Ramos (cell line): ENCODE results near the gene PRAMEF11.
"Not testable (repeated sequence)": the region's sequence is repeated elsewhere in the genome, so short reads cannot be mapped to it uniquely, and the experiment has no call there.

ENCODE experiments used
- in situ Hi-C: fragments of 300-500 bp; cut with MboI; formaldehyde crosslinking; loops from one replicate; pipeline ENCODE4 v1.14.3; 2022; ENCODE audit warnings: low sequenced_read_pairs; ENCODE audit not compliant: unreplicated experiment

Gene PRAMEF11

GRCh38 chr1:12831310-12831709, at the start of gene PRAMEF11:
Gene PRAMEF11, minus strand, starts transcription at chr1:12831410. Its CDS starts 2,621 bp downstream, at chr1:12828789.
- in situ Hi-C loops: not testable (repeated sequence)

- in situ Hi-C loops: not testable (repeated sequence)
Measured at GRCh38 chr1:12878453-12878852, 47.2 kb upstream of the PRAMEF11 start.

GRCh38 chr1:12863131-12863880, 32.1 kb upstream of the PRAMEF11 start:
- in situ Hi-C loops: not testable (repeated sequence)

GRCh38 chr1:12856786-12857185, 25.6 kb upstream of the PRAMEF11 start, which contains the start of gene PRAMEF2:
Gene PRAMEF2, plus strand, starts transcription at chr1:12857086. Its CDS starts 1,924 bp downstream, at chr1:12859010.
- in situ Hi-C loops: not testable (repeated sequence)

GRCh38 chr1:12851779-12852178, 20.6 kb upstream of the PRAMEF11 start:
- in situ Hi-C loops: no loop called here

- in situ Hi-C loops: not testable (repeated sequence)
Measured at GRCh38 chr1:12848620-12849019, 17.4 kb upstream of the PRAMEF11 start, which contains the start of gene HNRNPCL1. Gene HNRNPCL1, minus strand, starts transcription at chr1:12848720. Its CDS starts 431 bp downstream, at chr1:12848289.

- in situ Hi-C loops: not testable (repeated sequence)
Measured at GRCh38 chr1:12833251-12833650, 2.0 kb upstream of the PRAMEF11 start.

- in situ Hi-C loops: not testable (repeated sequence)
Measured at GRCh38 chr1:12819061-12819460, 12.1 kb downstream of the PRAMEF11 start.

GRCh38 chr1:12811409-12811784, 19.8 kb downstream of the PRAMEF11 start:
- in situ Hi-C loops: no loop called here

- in situ Hi-C loops: no loop called here
Measured at GRCh38 chr1:12810691-12811408, 20.4 kb downstream of the PRAMEF11 start.

- in situ Hi-C loops: no loop called here
Measured at GRCh38 chr1:12809933-12810332, 21.3 kb downstream of the PRAMEF11 start.

- in situ Hi-C loops: no loop called here
Measured at GRCh38 chr1:12799730-12800129, 31.5 kb downstream of the PRAMEF11 start.

- in situ Hi-C loops: no loop called here
Measured at GRCh38 chr1:12798911-12799310, 32.3 kb downstream of the PRAMEF11 start.

- in situ Hi-C loops: not testable (repeated sequence)
Measured at GRCh38 chr1:12791097-12791496, 40.1 kb downstream of the PRAMEF11 start, which contains the start of gene PRAMEF1. Gene PRAMEF1, plus strand, starts transcription at chr1:12791397. Its CDS starts 1,831 bp downstream, at chr1:12793228.

- in situ Hi-C loops: not testable (repeated sequence)
Measured at GRCh38 chr1:12784729-12785128, 46.5 kb downstream of the PRAMEF11 start.

- in situ Hi-C loops: not testable (repeated sequence)
Measured at GRCh38 chr1:12783783-12784182, 47.4 kb downstream of the PRAMEF11 start.

- in situ Hi-C loops: not testable (repeated sequence)
Measured at GRCh38 chr1:12781488-12781887, 49.7 kb downstream of the PRAMEF11 start.

- in situ Hi-C loops: no loop called here
Measured at GRCh38 chr1:12778907-12779306, 52.3 kb downstream of the PRAMEF11 start.

- in situ Hi-C loops: no loop called here
Measured at GRCh38 chr1:12778061-12778460, 53.1 kb downstream of the PRAMEF11 start.

- in situ Hi-C loops: no loop called here
Measured at GRCh38 chr1:12776801-12777557, 54.2 kb downstream of the PRAMEF11 start.
